Esophagus muscularis mucosa (tissue), 4 donors: ENCODE data around the gene GPRC6A. TPM values are rescaled to one million over a fixed set of nuclear protein-coding genes. Genes with fewer than 3 reads are reported as not detected.

Source experiments
- DNase-seq: peaks from one replicate; pipeline ENCODE4 v3.0.0-alpha.2; 2017; ENCODE audit errors: extremely low spot score
- H3K27ac ChIP-seq, 4 donors: fragments of 200-600 bp; sonication (generic); replicated peaks in 1 of 4; 1 replicate in 3 of 4; 2 replicates in 1 of 4; pipeline ENCODE4 v1.5.1; 2016 to 2019; ENCODE audit warnings: mild to moderate bottlenecking in 1 of 4
- H3K27me3 ChIP-seq, 4 donors: fragments of 200-600 bp; sonication (generic); one replicate each; pipeline versions ENCODE4 v1.5.1 to v1.6.0; 2016 to 2019
- H3K36me3 ChIP-seq, 4 donors: fragments of 200-600 bp; sonication (generic); one replicate each; pipeline ENCODE4 v1.5.1; 2016 to 2019
- H3K4me1 ChIP-seq, 4 donors: fragments of 200-600 bp; sonication (generic); one replicate each; pipeline ENCODE4 v1.5.1; 2016 to 2019
- H3K4me3 ChIP-seq, 4 donors: fragments of 200-600 bp; sonication (generic); 1 replicate in 2 of 4; 2 replicates in 2 of 4; pipeline ENCODE4 v1.5.1; 2016 to 2019; ENCODE audit warnings: mild to moderate bottlenecking in 4 of 4, moderate library complexity in 1 of 4
- H3K9me3 ChIP-seq, 4 donors: fragments of 200-600 bp; sonication (generic); 1 replicate in 3 of 4; 2 replicates in 1 of 4; pipeline ENCODE4 v1.5.1; 2016 to 2019
- CTCF ChIP-seq, 3 experiments: fragments of 200-600 bp in 2 of 3; fragments of 450-650 bp in 1 of 3; sonication (generic) in 2 of 3; IDR thresholded peaks; one replicate each; pipeline ENCODE4 v1.5.1; 2017 to 2019; ENCODE audit warnings: antibody characterized with exemption in 3 of 3, mild to moderate bottlenecking in 2 of 3, moderate library complexity in 1 of 3
- EP300 ChIP-seq: sonication (generic); formaldehyde crosslinking; IDR thresholded peaks from one replicate; pipeline ENCODE4 v1.6.1; 2017; ENCODE audit warnings: antibody characterized with exemption
- POLR2A ChIP-seq: fragments of 450-650 bp; IDR thresholded peaks from one replicate; pipeline ENCODE4 v1.6.1; 2017; ENCODE audit warnings: antibody characterized with exemption, moderate library complexity, mild to moderate bottlenecking, low read depth
- POLR2AphosphoS5 ChIP-seq, 2 donors: sonication (generic); formaldehyde crosslinking; IDR thresholded peaks; one replicate each; pipeline ENCODE4 v1.6.1; 2017; ENCODE audit warnings: antibody characterized with exemption in 2 of 2
- WGBS: methylation state at CpG from one replicate; pipeline ENCODE4 v1.1.5; 2018; 5-methylcytosine and 5-hydroxymethylcytosine counted together
- intact Hi-C: fragments of 100-400 bp; cut with DNase I; formaldehyde crosslinking; loops from one replicate; pipeline ENCODE4 v1.15.1; 2023
- total RNA-seq, 4 donors: library from RNA; depleted of rRNA; stranded (reverse); fragments of >200 nt; gene quantifications; one replicate each; pipeline versions ENCODE4 v1.1.0 to v1.2.1, GENCODE V29; 2016

Gene GPRC6A
- total RNA-seq, 4 donors from 2014 or later: not detected

- H3K9me3 ChIP-seq: peaks cover 0 to 6% (median 0%) of the 10 kb centered on the region in 4 donors
- peaks cover 0 to 36% (median 13%) of the 10 kb centered on the region in 4 donors for H3K27me3 ChIP-seq
- H3K36me3 ChIP-seq: no peaks in the 10 kb centered on the region
- WGBS: 95% methylated on average over 4 of the region's 4 CpGs
- TF ChIP-seq CTCF (IDR thresholded peaks at IDR 0.05) (no peak), EP300 (no peak), POLR2AphosphoS5 (IDR thresholded peaks at IDR 0.05) (no peak)
- H3K4me3 ChIP-seq: no peak overlapping the region
- intact Hi-C loops: no loop called here
- no peak for DNase-seq
- peaks cover 5 to 16% (median 14%) of the 10 kb centered on the region in 4 donors for H3K4me1 ChIP-seq
- no peak overlapping the region for H3K27ac ChIP-seq
Observed at GRCh38 chr6:116872771-116873170, 43.9 kb upstream of the GPRC6A start.

DNA sequence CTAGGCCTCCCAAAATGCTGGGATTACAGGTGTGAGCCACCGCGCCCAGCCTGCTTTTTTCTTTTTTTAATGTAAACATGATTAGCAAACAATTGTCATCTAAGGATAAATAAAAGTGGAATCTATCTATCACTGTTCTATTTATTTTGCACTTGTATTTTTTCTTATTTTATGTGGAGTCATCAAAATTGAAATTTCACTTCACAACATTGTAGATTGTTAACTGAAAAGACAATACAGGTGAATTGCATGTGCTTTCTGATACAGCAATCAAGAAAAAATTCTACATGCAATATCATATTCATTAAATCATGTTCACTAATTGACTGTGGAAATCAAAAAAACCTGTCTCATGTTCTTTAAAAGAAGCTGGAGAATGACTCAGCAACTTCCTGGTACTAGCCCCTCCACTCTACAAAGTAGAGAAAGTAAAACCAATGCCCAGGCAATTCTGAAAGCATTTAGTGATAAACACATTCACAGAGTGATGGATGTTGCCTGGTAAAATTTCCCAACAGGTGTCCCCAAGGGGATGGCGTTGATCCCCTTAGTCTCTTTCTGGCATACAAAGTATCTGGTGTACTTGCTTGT is 37.5 kb upstream of the GPRC6A start:
- intact Hi-C loops: no loop called here
- H3K27me3 ChIP-seq: no peaks in the 10 kb centered on the region
- TF ChIP-seq EP300 (no peak), POLR2A (no peak), CTCF (IDR thresholded peaks at IDR 0.05) (no peak), POLR2AphosphoS5 (IDR thresholded peaks at IDR 0.05) (no peak)
- 84% methylated on average over 3 of the region's 3 CpGs for WGBS
- H3K9me3 ChIP-seq: peaks cover 0 to 6% (median 0%) of the 10 kb centered on the region in 4 donors
- H3K27ac ChIP-seq: no peak overlapping the region
- no peak overlapping the region for H3K4me3 ChIP-seq
- DNase-seq: no peak
- no peaks in the 10 kb centered on the region for H3K4me1 ChIP-seq
- H3K36me3 ChIP-seq: no peaks in the 10 kb centered on the region

DNA sequence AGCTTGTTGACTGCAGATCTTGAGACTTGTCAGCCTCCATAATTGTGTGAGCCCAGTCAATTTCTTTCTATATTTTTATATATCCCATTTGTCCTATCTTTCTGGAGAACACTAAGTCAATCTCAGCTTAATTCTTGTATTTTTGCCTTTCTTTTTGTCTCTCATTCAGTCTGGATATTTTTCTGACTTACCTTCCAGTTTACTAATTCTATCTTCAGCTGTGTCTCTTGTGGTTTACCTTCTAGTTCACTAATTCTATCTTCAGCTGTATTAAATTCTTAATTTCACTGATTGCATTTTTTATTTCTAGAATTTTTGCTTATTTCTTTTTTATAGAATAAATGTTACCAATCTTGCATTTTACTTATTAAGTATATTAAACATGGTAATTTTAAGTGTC is 30.4 kb upstream of the GPRC6A start:
- no peak for DNase-seq
- Histone ChIP-seq H3K27me3 (no peaks in the 10 kb centered on the region), H3K4me1 (no peaks in the 10 kb centered on the region), H3K9me3 (peaks cover 0 to 23% (median 15%) of the 10 kb centered on the region in 4 donors), H3K4me3 (no peak overlapping the region), H3K27ac (no peak overlapping the region), H3K36me3 (no peaks in the 10 kb centered on the region)
- intact Hi-C loops: no loop called here
- no peak for TF ChIP-seq EP300
- no peak for TF ChIP-seq POLR2AphosphoS5 (IDR thresholded peaks at IDR 0.05)
- TF ChIP-seq CTCF (IDR thresholded peaks at IDR 0.05): no peak
- TF ChIP-seq POLR2A: no peak

DNA sequence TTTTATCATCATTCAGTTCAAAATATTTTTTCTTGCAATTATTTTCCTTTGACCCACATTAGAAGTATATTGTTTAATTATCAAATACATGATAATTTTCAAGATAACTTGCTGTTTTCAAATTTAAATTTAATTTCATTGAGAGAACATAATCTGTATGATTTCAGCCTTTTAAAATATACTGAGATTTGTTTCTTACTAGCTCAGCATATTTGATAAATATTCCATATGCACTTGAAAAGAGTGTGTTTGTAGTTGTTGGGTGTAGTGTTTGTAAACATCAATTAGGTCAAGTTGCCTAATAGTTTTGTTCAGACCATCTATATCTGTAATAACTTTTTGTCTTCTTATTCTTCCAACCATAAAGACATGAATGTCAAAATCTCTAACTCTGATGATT is 29.2 kb upstream of the GPRC6A start:
- Histone ChIP-seq H3K9me3 (peaks cover 0 to 30% (median 15%) of the 10 kb centered on the region in 4 donors), H3K36me3 (no peaks in the 10 kb centered on the region), H3K27ac (no peak overlapping the region), H3K27me3 (no peaks in the 10 kb centered on the region), H3K4me1 (no peaks in the 10 kb centered on the region), H3K4me3 (no peak overlapping the region)
- intact Hi-C loops: no loop called here
- no peak for DNase-seq
- TF ChIP-seq POLR2AphosphoS5 (IDR thresholded peaks at IDR 0.05): no peak

DNA sequence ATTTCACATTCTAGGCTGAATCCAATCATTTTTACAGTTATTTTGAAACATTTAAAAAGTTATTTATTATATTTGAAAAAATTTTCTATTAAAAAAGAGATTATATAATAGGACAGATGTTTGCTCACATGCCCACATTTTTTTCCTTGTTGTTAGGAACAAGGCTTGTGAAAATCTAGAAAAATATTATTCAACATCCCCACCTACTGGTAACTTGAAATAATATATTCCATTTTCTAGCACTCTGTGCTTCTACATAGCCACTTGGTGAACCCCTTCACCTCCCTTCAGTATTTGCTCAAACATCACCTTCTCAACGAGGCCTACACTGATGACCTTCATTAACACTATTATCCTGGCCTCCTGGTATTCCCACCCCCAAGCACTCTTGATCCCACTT is 18.3 kb upstream of the GPRC6A start:
- H3K4me1 ChIP-seq: no peaks in the 10 kb centered on the region
- H3K27me3 ChIP-seq: peaks cover 0 to 5% (median 0%) of the 10 kb centered on the region in 4 donors
- no peaks in the 10 kb centered on the region for H3K36me3 ChIP-seq
- H3K4me3 ChIP-seq: no peak overlapping the region
- peak in 2 of 3 experiments; percentile 8 to 21 for TF ChIP-seq CTCF (IDR thresholded peaks at IDR 0.05)
- no peak for TF ChIP-seq EP300
- intact Hi-C loops: no loop called here
- no peak overlapping the region for H3K27ac ChIP-seq
- WGBS: 7% methylated on average over 1 of the region's 1 CpG
- DNase-seq: no peak
- H3K9me3 ChIP-seq: no peaks in the 10 kb centered on the region
